ENCODE data around the gene MRPS18B. TPM values are rescaled to one million over a fixed set of nuclear protein-coding genes. Genes with fewer than 3 reads are reported as not detected.
A peak's percentile ranks its signal among the peaks of the same experiment; 100 is the strongest.
"Not testable (repeated sequence)": the region's sequence is repeated elsewhere in the genome, so short reads cannot be mapped to it uniquely, and the experiment has no call there.

The MRPS18B gene
- total RNA-seq, 1 experiment from 2014 or later: 121 TPM

GRCh38 chr6:30597315-30598144 is 20.1 kb upstream of the MRPS18B start:
- H3K27me3 ChIP-seq (ENCODE audit: control insufficient read depth, insufficient read depth, low read length); H3K4me3 ChIP-seq (ENCODE audit: insufficient read depth, low read depth, low read length): not testable (repeated sequence)
- peaks cover 14% of the 10 kb centered on the region for H3K36me3 ChIP-seq (replicated peaks; ENCODE audit: control insufficient read depth, insufficient read depth, low read length)
- peak; percentile 81 for DNase-seq

GRCh38 chr6:30598912-30599624 is 18.6 kb upstream of the MRPS18B start:
- no peak for DNase-seq
- Histone ChIP-seq H3K36me3 (replicated peaks; ENCODE audit: control insufficient read depth, insufficient read depth, low read length) (peaks cover 29% of the 10 kb centered on the region), H3K4me3 (ENCODE audit: insufficient read depth, low read depth, low read length) (no peak overlapping the region), H3K27me3 (ENCODE audit: control insufficient read depth, insufficient read depth, low read length) (no peaks in the 10 kb centered on the region)

- DNase-seq: no peak
- H3K36me3 ChIP-seq (replicated peaks; ENCODE audit: control insufficient read depth, insufficient read depth, low read length): peaks cover 36% of the 10 kb centered on the region
- H3K27me3 ChIP-seq (ENCODE audit: control insufficient read depth, insufficient read depth, low read length): no peaks in the 10 kb centered on the region
- no peak overlapping the region for H3K4me3 ChIP-seq (ENCODE audit: insufficient read depth, low read depth, low read length)
Observed at GRCh38 chr6:30599625-30600324, 17.9 kb upstream of the MRPS18B start.

GRCh38 chr6:30600451-30600961 is 17.1 kb upstream of the MRPS18B start:
- Histone ChIP-seq H3K27me3 (ENCODE audit: control insufficient read depth, insufficient read depth, low read length) (no peaks in the 10 kb centered on the region), H3K36me3 (replicated peaks; ENCODE audit: control insufficient read depth, insufficient read depth, low read length) (peaks cover 42% of the 10 kb centered on the region)
- no peak for DNase-seq

GRCh38 chr6:30601436-30601814 is 16.2 kb upstream of the MRPS18B start:
- Histone ChIP-seq H3K27me3 (ENCODE audit: control insufficient read depth, insufficient read depth, low read length) (no peaks in the 10 kb centered on the region), H3K4me3 (ENCODE audit: insufficient read depth, low read depth, low read length) (no peak overlapping the region), H3K36me3 (replicated peaks; ENCODE audit: control insufficient read depth, insufficient read depth, low read length) (peaks cover 50% of the 10 kb centered on the region)
- no peak for DNase-seq

More at GRCh38 chr6:30600451-30600961, 17.1 kb upstream of the MRPS18B start:
- H3K4me3 ChIP-seq (ENCODE audit: insufficient read depth, low read depth, low read length): no peak overlapping the region

GRCh38 chr6:30601815-30602641 is 15.6 kb upstream of the MRPS18B start:
- H3K27me3 ChIP-seq (ENCODE audit: control insufficient read depth, insufficient read depth, low read length): no peaks in the 10 kb centered on the region
- no peak overlapping the region for H3K4me3 ChIP-seq (ENCODE audit: insufficient read depth, low read depth, low read length)
- H3K36me3 ChIP-seq (replicated peaks; ENCODE audit: control insufficient read depth, insufficient read depth, low read length): peaks cover 56% of the 10 kb centered on the region
- no peak for DNase-seq

- DNase-seq: no peak
- H3K27me3 ChIP-seq (ENCODE audit: control insufficient read depth, insufficient read depth, low read length): no peaks in the 10 kb centered on the region
- H3K36me3 ChIP-seq (replicated peaks; ENCODE audit: control insufficient read depth, insufficient read depth, low read length): peaks cover 68% of the 10 kb centered on the region
- no peak overlapping the region for H3K4me3 ChIP-seq (ENCODE audit: insufficient read depth, low read depth, low read length)
Observed at GRCh38 chr6:30603961-30604360, 13.7 kb upstream of the MRPS18B start.

GRCh38 chr6:30610065-30610464 is 7.6 kb upstream of the MRPS18B start:
- Histone ChIP-seq H3K27me3 (ENCODE audit: control insufficient read depth, insufficient read depth, low read length) (no peaks in the 10 kb centered on the region), H3K36me3 (replicated peaks; ENCODE audit: control insufficient read depth, insufficient read depth, low read length) (peaks cover 42% of the 10 kb centered on the region), H3K4me3 (ENCODE audit: insufficient read depth, low read depth, low read length) (no peak overlapping the region)
- no peak for DNase-seq

- Histone ChIP-seq H3K4me3 (ENCODE audit: insufficient read depth, low read depth, low read length) (no peak overlapping the region), H3K36me3 (replicated peaks; ENCODE audit: control insufficient read depth, insufficient read depth, low read length) (peaks cover 35% of the 10 kb centered on the region), H3K27me3 (ENCODE audit: control insufficient read depth, insufficient read depth, low read length) (no peaks in the 10 kb centered on the region)
- no peak for DNase-seq
Observed at GRCh38 chr6:30611150-30611855, 6.3 kb upstream of the MRPS18B start.

- Histone ChIP-seq H3K4me3 (ENCODE audit: insufficient read depth, low read depth, low read length) (no peak overlapping the region), H3K36me3 (replicated peaks; ENCODE audit: control insufficient read depth, insufficient read depth, low read length) (peaks cover 33% of the 10 kb centered on the region), H3K27me3 (ENCODE audit: control insufficient read depth, insufficient read depth, low read length) (no peaks in the 10 kb centered on the region)
- no peak for DNase-seq
Observed at GRCh38 chr6:30611856-30612194, 5.8 kb upstream of the MRPS18B start.

GRCh38 chr6:30612213-30612612 is 5.4 kb upstream of the MRPS18B start:
- H3K4me3 ChIP-seq (ENCODE audit: insufficient read depth, low read depth, low read length): no peak overlapping the region
- H3K36me3 ChIP-seq (replicated peaks; ENCODE audit: control insufficient read depth, insufficient read depth, low read length): peaks cover 31% of the 10 kb centered on the region
- H3K27me3 ChIP-seq (ENCODE audit: control insufficient read depth, insufficient read depth, low read length): no peaks in the 10 kb centered on the region
- DNase-seq: no peak

- DNase-seq: no peak
- Histone ChIP-seq H3K36me3 (replicated peaks; ENCODE audit: control insufficient read depth, insufficient read depth, low read length) (peaks cover 25% of the 10 kb centered on the region), H3K4me3 (ENCODE audit: insufficient read depth, low read depth, low read length) (no peak overlapping the region), H3K27me3 (ENCODE audit: control insufficient read depth, insufficient read depth, low read length) (no peaks in the 10 kb centered on the region)
Observed at GRCh38 chr6:30612687-30613248, 4.9 kb upstream of the MRPS18B start.

- H3K4me3 ChIP-seq (ENCODE audit: insufficient read depth, low read depth, low read length): no peak overlapping the region
- DNase-seq: no peak
- peaks cover 24% of the 10 kb centered on the region for H3K36me3 ChIP-seq (replicated peaks; ENCODE audit: control insufficient read depth, insufficient read depth, low read length)
- no peaks in the 10 kb centered on the region for H3K27me3 ChIP-seq (ENCODE audit: control insufficient read depth, insufficient read depth, low read length)
Observed at GRCh38 chr6:30613251-30614043, 4.2 kb upstream of the MRPS18B start.
